Large intestine (tissue), 3 donors: ENCODE data around the gene C2CD4B. TPM values are rescaled to one million over a fixed set of nuclear protein-coding genes. Genes with fewer than 3 reads are reported as not detected.

Experiments used
- DNase-seq, 2 donors: peaks; one replicate each; pipeline versions ENCODE4 v3.0.0 to v3.0.0-alpha.2; 2013
- H3K27ac ChIP-seq: one replicate; pipeline ENCODE4 v1.5.1; 2013; ENCODE audit warnings: low read length
- H3K27me3 ChIP-seq: 2 replicates; pipeline ENCODE4 v1.6.1; 2013; ENCODE audit warnings: low read length; ENCODE audit not compliant: control insufficient read depth, insufficient read depth
- H3K36me3 ChIP-seq: 2 replicates; pipeline ENCODE4 v1.6.1; 2013; ENCODE audit warnings: low read length; ENCODE audit not compliant: control insufficient read depth, insufficient read depth
- H3K4me1 ChIP-seq: one replicate; pipeline ENCODE4 v1.6.1; 2013; ENCODE audit warnings: low read length; ENCODE audit not compliant: control insufficient read depth, insufficient read depth
- H3K4me3 ChIP-seq: one replicate; pipeline ENCODE4 v1.5.1; 2013; ENCODE audit warnings: low read length
- H3K9me3 ChIP-seq: one replicate; pipeline ENCODE4 v1.6.1; 2013; ENCODE audit warnings: mild to moderate bottlenecking, low read depth, low read length, moderate library complexity; ENCODE audit not compliant: control insufficient read depth
- WGBS: methylation state at CpG from one replicate; pipeline ENCODE4 v1.1.5; 2013; ENCODE audit warnings: low lambda C conversion rate; ENCODE audit not compliant: insufficient coverage; 5-methylcytosine and 5-hydroxymethylcytosine counted together
- polyA plus RNA-seq: library from polyadenylated mRNA; unstranded; fragments of 120-200 nt; gene quantifications from one replicate; pipeline ENCODE4 v1.2.1, GENCODE V29; 2013

The C2CD4B gene
- polyA plus RNA-seq, 1 donor, result 2.4 TPM

- Histone ChIP-seq H3K9me3 (no peaks in the 10 kb centered on the region), H3K36me3 (no peaks in the 10 kb centered on the region), H3K27ac (no peak overlapping the region), H3K4me1 (peaks cover 29% of the 10 kb centered on the region), H3K4me3 (no peak overlapping the region), H3K27me3 (no peaks in the 10 kb centered on the region)
- WGBS, result 100% methylated on average over 1 of the region's 8 CpGs
- DNase-seq, result no peak
Measured at GRCh38 chr15:62121273-62122015, 43.6 kb downstream of the C2CD4B start.

- Histone ChIP-seq H3K4me3 (no peak overlapping the region), H3K27ac (no peak overlapping the region), H3K4me1 (peaks cover 29% of the 10 kb centered on the region), H3K9me3 (no peaks in the 10 kb centered on the region), H3K27me3 (no peaks in the 10 kb centered on the region), H3K36me3 (no peaks in the 10 kb centered on the region)
- DNase-seq, result no peak
- WGBS, result 100% methylated on average over 1 of the region's 5 CpGs
Measured at GRCh38 chr15:62120776-62121175, 44.3 kb downstream of the C2CD4B start.

- no peak for DNase-seq
- no peak overlapping the region for H3K4me3 ChIP-seq
- peaks cover 35% of the 10 kb centered on the region for H3K4me1 ChIP-seq
- H3K36me3 ChIP-seq, result no peaks in the 10 kb centered on the region
- no CpG with 5 or more reads among the region's 3 CpGs for WGBS
- H3K27me3 ChIP-seq, result no peaks in the 10 kb centered on the region
- H3K9me3 ChIP-seq, result no peaks in the 10 kb centered on the region
- H3K27ac ChIP-seq, result peak overlapping the region; percentile 67
Measured at GRCh38 chr15:62119874-62120273, 45.2 kb downstream of the C2CD4B start.

- no peaks in the 10 kb centered on the region for H3K9me3 ChIP-seq
- WGBS, result no CpG with 5 or more reads among the region's 7 CpGs
- H3K27me3 ChIP-seq, result no peaks in the 10 kb centered on the region
- H3K4me1 ChIP-seq, result peaks cover 31% of the 10 kb centered on the region
- H3K4me3 ChIP-seq, result no peak overlapping the region
- H3K36me3 ChIP-seq, result no peaks in the 10 kb centered on the region
- peak overlapping the region; percentile 67 for H3K27ac ChIP-seq
- DNase-seq, result peak; percentile 54 to 89
Measured at GRCh38 chr15:62119227-62119864, 45.7 kb downstream of the C2CD4B start.

GRCh38 chr15:62118520-62119226 is 46.4 kb downstream of the C2CD4B start:
- no peaks in the 10 kb centered on the region for H3K9me3 ChIP-seq
- WGBS, result no CpG with 5 or more reads among the region's 7 CpGs
- H3K27me3 ChIP-seq, result no peaks in the 10 kb centered on the region
- no peak for DNase-seq
- H3K4me3 ChIP-seq, result no peak overlapping the region
- H3K36me3 ChIP-seq, result no peaks in the 10 kb centered on the region
- peaks cover 28% of the 10 kb centered on the region for H3K4me1 ChIP-seq
- peak overlapping the region; percentile 67 for H3K27ac ChIP-seq

GRCh38 chr15:62115847-62116246 is 49.2 kb downstream of the C2CD4B start:
- WGBS, result 20% methylated on average over 1 of the region's 1 CpG
- peak overlapping the region; percentile 67 for H3K27ac ChIP-seq
- peak; percentile 66 to 87 for DNase-seq
- H3K4me3 ChIP-seq, result no peak overlapping the region
- H3K36me3 ChIP-seq, result no peaks in the 10 kb centered on the region
- H3K27me3 ChIP-seq, result no peaks in the 10 kb centered on the region
- H3K4me1 ChIP-seq, result peaks cover 44% of the 10 kb centered on the region
- no peaks in the 10 kb centered on the region for H3K9me3 ChIP-seq

Other genes with a start within 250 kb of the C2CD4B start
- gene VPS13C, start 104.8 kb downstream of the C2CD4B start, polyA plus RNA-seq, result 61.6 TPM
- 3.6 TPM for gene C2CD4A, start 98.3 kb downstream of the C2CD4B start, polyA plus RNA-seq
- gene TLN2, start 225.3 kb upstream of the C2CD4B start, polyA plus RNA-seq, result 20.9 TPM